Body of pancreas (tissue), 4 donors: Measurements from ENCODE around the gene LBP.

Experiments
- POLR2A ChIP-seq, 3 donors: fragments of 450-650 bp; IDR thresholded peaks; one replicate each; pipeline ENCODE4 v1.6.1; 2016; ENCODE audit warnings: antibody characterized with exemption in 3 of 3, mild to moderate bottlenecking in 2 of 3
- TF ChIP-seq, protein P1 (sequence below), 7 experiments: fragments of 450-650 bp in 4 of 7; fragments of 200-600 bp in 3 of 7; sonication (generic) in 3 of 7; IDR thresholded peaks; one replicate each; pipeline ENCODE4 v1.5.1; 2016 to 2019; ENCODE audit warnings: antibody characterized with exemption in 7 of 7

DNA sequence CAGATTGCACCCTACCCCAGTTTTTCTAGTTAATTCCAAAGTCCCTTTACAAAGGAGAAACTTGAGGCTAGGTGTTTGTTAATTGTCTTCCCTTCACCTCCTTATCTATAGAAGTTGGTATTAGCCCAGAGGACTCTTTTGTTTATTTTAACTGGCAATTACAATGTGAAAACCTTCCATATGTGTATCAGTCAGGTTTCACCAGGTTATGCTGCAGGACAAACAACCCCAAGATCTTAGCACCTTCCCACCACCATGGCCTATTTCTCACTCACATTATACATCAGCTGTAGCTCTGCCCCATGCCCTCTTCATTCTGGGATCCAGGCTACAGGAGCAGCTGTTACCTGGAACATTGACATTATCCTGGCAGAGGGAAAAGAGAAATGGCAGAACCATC, 57.7 kb downstream of the LBP start:
- TF ChIP-seq, protein P1, sequence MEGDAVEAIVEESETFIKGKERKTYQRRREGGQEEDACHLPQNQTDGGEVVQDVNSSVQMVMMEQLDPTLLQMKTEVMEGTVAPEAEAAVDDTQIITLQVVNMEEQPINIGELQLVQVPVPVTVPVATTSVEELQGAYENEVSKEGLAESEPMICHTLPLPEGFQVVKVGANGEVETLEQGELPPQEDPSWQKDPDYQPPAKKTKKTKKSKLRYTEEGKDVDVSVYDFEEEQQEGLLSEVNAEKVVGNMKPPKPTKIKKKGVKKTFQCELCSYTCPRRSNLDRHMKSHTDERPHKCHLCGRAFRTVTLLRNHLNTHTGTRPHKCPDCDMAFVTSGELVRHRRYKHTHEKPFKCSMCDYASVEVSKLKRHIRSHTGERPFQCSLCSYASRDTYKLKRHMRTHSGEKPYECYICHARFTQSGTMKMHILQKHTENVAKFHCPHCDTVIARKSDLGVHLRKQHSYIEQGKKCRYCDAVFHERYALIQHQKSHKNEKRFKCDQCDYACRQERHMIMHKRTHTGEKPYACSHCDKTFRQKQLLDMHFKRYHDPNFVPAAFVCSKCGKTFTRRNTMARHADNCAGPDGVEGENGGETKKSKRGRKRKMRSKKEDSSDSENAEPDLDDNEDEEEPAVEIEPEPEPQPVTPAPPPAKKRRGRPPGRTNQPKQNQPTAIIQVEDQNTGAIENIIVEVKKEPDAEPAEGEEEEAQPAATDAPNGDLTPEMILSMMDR (IDR thresholded peaks at IDR 0.05): no peak
- no peak for TF ChIP-seq POLR2A (IDR thresholded peaks at IDR 0.05)
